Measurements from ENCODE around the gene LEFTY2.
A peak's percentile ranks its signal among the peaks of the same experiment; 100 is the strongest.
"Not testable (repeated sequence)": the region's sequence is repeated elsewhere in the genome, so short reads cannot be mapped to it uniquely, and the experiment has no call there.

LEFTY2 gene

DNA sequence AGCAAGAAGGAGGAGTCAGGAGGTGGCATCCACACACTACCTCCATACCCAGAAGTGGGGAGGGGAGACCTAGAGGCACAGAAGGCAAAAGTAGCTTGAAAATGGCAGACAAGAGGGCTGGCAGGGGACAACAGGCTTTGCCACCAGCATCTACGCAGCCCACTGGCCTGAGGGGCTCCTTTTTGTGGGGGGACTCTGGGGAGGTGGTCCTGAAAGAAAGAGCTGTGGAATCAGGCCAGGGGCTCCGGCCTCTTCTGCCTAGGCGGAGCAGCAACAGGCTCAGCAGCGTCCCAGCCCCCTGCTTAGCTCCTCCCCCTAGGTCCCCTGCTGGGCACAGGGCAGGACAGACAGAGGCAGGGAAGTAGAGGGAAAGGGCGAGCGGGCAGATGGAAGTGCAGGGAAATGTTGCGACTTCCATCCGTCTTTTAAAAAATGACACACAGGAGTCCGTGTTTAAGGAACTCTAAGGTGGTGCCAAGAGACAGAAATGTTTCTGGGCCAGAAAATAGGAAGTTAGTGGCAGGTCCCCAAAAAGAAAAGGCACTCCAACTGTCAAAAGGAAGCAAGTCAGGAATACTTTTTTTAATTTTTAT lies 10.0 kb upstream of the LEFTY2 start:
- no peak for DNase-seq

DNA sequence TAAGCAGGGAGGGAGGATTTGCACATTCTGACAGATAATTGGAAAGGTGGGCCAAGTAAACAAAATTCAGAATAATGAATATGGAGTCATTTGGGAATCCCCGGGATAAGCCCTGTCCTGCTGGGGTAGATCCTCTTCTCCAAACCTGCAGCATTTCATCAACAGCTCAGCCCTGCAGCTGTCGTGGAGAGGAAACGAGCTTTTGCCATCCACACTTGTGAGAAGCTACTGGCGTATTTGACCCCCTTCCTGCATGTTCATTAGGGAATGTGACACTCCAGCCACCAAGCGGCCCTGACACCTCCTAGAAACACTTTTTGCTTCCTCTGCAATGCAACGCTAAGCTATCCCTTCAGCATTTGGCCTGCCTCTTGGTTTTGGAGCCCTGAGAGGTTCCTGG lies 8.0 kb upstream of the LEFTY2 start:
- DNase-seq: no peak

DNA sequence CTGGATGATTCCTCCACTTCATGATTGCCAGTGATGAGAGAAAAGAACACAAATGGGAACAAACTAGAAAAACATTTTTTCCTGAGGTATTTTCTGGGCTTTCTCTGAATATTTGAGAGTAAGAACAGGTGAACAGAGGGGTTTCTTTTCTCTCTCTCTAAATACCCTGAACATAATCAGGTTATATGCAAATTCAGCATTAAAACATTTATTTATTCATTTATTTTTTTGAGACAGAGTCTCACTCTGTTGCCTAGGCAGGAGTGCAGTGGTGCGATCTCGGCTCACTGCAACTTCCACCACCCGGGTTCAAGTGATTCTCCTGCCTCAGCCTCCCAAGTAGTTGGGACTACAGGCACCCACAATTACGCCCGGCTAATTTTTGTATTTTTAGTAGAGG lies 5.8 kb upstream of the LEFTY2 start:
- DNase-seq: no peak

DNA sequence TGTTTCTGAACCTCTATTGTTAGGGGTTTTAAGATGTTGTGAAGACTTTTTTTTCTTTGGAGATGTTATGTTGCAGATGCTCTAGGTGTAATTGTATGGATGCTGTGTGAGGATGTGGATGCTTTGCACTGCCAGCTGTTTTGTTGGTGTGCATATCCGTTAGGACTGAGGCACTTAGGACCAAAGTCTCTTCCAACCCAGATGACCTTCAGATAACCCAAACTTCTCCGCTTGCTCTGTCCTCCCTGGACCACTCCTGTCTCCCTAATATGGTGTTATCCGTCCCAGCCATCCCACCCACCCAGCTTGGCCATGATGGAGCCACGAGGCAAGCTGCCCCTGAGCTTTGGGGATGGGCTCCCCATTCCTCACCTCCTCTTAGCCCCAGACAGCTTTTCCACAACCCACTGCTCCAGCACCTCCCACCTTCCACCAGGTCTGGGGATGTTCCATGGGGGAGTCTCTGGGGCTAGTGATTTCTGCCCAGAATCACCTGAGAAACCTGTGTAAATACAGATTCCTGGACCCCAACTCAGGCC lies 5.1 kb upstream of the LEFTY2 start:
- DNase-seq: no peak

DNA sequence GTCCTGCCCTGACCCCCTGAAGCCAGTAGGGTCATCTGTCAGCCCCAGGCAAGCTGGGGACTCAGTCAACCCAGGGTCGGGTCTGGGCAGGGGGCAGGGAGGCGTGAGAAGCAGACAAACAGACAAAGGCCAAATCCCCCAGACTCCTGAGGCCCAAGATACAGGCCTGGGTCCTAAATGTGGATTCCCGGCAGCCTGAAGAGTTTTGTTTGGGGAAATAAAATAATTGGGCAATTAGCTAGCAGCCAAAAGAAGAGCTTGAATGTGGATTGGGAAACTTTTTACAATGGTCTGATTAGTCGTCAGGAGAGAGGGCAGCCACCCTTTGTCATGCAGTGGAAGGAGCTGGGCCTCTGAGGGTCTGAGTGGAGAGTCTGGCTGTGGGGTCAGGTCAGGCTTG lies 4.5 kb upstream of the LEFTY2 start:
- DNase-seq: no peak

DNA sequence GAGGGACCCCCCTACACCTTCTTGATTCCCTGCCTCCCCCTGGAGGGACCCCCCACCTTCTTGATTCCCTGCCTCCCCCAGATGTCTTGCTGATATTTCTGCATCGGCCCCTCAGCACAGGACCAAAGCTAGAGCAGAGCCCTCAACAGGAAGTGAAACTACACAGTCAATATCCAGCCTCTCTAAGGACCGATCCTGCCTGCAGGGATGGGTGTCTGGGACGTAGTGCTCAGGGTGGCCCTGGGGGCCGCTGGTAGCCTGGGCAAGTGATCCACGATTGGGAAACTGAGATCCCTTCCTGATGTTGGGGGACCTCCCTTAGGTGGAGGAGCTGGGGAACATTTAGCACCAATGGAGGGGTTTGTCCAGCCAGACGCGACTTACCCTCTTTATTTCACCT lies 3.9 kb upstream of the LEFTY2 start:
- DNase-seq: peak in 1 of 5 experiments; percentile 31

DNA sequence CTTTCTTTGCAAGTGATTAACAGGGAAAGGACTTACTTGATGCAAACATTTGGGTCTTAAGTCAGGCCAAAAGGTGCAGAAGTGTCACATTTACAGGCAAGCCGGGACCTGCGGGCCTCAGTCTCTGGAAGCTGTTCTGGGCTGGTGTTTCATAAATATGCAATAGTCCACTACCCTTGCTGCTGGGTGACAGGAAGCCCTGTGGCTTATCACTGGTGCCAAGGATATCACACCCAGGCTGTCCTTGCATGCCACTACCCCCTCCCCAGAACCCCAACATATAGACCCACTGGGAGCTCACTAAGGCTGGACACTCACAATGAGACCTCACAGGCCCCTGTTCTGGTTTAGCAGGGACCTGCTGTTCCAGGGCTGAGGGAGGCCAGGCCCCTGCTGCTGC lies 3.4 kb upstream of the LEFTY2 start:
- DNase-seq: no peak

DNA sequence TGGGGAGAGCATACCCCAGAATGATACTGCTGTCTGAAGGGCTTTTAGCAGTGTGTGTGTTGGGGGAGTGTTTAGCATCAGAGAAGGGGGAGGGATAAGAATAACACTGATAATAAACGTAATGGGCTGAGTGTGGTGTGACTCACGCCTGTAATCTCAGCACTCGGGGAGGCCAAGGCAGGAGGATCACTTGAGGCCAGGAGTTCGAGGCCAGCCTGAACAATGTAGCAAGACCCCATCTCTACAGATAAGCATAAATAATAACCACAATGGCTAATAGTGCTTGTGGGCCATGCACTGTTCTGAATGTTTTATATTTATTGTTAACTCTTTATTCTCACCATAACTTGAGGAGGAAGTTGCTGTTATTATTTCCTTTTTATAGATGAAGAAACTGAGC lies 2.6 kb upstream of the LEFTY2 start:
- no peak for DNase-seq

DNA sequence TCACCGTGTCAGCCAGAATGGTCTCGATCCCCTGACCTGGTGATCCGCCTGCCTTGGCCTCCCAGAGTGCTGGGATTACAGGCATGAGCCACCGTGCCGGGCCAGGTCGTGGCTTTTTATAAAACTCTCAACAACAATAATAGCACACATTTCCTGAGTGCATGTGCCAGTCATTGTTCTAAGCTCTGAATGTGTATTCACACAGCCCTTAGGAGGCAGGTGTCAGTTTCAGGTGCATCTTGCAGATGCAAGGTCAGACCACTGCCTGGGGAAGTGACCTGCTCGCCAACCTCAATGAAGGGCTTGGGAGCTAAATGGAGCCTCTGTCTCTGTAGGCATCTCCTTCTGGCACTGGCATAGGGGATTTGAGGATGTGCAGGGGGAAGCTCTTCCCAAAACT lies 1.6 kb upstream of the LEFTY2 start:
- DNase-seq: no peak

DNA sequence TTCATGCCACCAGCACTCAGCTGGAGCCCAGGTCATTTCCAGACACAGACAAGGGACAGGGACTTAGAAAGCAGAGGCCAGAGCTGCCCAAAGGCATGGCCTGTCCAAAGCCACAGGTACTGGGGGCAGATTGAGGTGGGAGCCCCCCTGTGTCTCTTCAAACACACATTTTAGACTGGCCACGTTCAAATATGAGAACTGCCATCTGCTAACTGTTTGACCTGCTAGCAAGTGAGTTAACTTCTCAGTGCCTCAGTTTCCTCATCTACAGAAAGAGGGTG lies 862 bp upstream of the LEFTY2 start:
- DNase-seq: no peak

DNA sequence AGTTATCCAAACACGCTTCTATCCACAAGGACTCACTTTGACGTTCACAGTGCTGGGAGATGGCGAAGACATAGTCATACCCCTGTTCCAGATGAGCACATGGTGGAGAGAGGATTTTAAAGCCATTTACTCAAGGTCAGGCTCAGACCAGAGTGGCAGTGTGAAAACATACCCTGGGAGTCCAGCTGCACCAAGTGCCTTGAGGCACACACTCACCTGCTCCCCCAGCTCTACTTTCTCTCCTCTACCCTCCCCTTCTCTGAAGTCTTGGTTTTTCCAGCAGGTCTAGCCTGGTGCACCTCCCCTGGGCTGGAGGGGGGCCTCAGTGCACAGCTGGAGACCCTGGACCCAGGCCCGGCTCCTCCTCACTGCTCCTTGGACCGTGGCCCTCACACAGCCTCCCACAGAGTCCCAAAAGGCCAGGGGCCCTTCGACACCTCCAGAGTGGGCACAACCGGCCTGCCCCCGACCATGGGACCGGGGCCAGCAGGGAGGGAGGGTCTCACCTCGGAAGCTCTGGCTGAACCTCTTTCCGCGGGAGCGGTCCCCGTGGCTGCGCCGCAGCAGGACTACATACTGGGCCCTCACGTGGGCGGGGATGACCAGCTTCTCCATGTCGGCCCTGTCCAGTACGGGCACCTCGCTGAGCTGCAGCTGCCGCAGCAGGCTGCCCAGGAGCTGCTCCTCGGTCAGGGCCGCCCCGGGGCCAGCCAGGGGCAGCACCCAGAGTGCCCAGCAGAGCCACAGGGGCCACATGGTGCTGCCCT lies 452 bp downstream of the LEFTY2 start:
- no peak for DNase-seq

DNA sequence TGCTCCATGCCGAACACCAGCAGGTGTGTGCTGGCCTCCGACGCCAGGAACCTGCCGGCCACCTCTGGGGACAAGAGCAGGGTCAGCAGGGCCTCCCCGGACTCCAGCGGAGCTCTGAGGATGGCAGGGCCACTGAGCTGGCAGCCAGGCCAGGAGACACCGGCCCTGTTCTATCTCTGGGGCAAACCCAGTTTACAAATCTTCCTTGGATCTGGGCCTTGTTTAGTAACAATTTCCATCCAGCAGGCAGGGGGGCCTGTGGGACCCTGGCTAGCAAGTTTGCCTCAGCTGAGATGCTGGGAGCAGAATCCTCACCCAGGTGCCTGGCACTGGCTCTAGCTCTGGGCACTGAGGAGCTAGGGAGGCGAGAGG lies 1.1 kb downstream of the LEFTY2 start:
- not testable (repeated sequence) for DNase-seq

DNA sequence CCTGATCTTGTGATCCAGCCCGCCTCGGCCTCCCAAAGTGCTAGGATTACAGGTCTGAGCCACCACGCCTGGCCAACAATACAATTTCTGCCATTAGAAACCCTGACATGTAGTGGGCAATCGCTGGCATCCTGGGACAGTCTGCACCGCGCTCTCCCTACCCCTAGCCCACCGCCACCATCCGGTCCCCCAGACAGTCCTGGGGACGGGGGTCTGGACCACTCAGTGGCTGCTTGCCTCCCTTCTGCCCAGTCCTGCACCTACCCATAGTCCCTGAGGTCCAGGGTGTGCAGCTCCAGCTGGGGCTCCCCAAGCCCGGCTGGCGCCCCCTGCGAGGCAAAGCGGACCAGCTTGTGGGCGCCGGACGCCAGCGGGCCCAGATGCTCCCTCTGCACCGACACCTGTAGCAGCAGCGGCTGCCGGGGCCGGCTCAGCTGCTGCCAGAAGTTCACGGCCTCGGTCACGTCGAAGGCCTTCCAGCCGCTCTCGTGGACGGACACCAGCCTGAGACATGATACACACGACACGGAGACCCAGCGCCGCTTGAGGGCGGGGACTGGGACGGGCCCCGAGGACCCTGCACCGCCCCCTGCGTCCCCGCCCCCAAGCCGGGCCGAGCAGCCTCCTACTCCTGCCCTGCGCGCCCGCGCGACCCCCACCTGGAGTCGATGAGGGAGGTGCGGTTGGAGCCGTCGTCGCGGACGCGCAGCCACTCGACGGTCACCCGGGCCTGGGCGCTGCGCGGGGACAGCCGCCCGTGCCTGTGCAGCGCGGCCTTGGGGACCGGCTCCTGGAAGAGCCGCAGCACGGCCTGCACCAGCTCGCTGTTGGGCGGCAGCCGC lies 1.7 kb downstream of the LEFTY2 start:
- not testable (repeated sequence) for DNase-seq

DNA sequence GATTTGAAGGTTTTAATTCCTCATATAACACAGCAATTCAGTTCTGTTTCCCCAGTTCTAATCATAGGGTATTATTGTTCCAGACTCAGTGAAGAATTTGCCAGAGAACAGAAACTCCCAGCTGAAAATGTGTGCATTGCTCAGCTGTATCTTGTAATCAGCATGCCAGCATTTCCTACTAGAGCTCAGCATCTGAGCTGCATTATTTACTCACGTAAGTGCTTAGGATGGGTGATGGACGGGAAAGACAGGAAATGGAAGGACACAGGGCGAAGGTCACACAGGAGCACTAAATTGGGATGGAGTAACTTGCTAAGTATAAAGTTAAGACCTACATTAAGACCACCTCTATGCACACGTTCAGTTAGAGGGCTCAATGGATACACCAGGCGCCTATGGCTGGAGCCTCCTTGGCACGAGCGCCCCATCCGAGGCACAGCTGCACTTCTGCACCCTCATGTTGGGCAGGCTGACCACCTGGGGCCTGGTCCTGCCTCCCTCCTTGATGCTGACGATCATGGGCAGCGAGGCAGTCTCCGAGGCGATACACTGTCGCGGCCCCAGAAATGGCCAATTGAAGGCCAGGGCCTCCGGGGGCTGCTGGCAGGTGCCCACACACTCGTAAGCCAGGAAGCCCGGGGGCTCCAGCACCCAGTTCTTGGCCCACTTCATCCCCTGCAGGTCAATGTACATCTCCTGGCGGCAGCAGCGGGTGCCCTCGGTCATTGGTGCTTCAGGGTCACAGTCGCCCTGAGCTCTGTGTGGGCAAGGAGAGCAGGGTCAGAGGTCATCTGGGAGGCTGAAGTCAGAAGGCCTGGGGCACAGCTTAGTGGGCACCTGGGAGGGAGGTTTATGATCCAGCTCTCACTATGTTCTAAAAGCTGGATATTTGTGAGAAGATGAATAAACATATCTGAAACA lies 3.7 kb downstream of the LEFTY2 start:
- no peak for DNase-seq

DNA sequence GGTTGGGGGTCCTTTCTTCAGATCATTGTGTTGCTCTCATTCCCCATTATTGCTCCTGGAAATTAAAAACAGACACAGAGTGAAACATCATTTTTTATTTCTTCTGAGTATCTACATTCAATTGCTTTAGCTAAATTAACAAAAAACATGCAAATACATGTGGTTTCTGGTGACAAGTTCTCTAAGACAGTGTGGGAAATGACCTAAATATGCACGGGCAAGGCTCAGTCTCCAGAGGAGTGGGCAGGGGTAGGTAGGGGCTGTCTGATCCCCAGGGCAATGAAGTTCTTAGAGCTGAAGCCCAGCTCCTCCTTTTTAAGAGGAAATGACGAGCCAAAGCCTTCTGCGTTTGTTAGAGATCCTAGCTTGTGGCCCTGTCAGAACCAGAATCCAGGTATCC lies 4.5 kb downstream of the LEFTY2 start:
- no peak for DNase-seq

DNA sequence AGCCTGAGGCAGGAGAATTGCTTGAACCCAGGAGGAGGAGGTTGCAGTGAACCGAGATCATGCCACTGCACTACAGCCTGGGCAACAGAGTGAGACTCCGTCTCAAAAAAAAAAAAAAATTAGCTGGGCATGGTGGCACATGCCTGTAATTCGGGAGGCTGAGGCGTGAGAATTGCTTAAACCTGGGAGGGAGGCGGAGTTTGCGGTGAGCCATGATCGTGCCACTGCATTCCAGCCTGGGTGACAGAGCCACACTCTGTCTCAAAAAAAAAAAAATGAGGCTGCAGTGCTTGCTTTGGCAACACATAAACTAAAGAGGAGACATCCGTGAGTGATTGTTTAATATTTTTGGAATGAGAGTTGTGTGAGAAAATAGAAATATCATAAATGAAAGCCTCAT lies 4.9 kb downstream of the LEFTY2 start:
- DNase-seq: not testable (repeated sequence)

DNA sequence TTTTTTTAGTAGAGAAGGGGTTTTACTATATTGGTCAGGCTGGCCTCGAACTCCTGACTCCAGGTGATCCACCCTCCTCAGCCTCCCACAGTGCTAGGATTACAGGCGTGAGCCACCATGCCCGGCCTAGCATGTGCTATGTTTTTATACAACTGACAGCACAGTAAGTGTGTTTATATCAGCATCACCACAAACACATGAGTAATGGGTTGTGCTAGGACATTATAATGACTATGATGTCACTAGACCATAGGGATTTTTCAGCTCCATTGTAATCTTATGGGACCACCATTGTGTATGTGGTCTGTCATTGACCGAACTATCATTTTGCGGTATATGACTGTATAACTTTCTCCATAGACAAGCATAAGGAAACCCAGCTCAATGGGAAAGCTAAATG lies 6.3 kb downstream of the LEFTY2 start:
- no peak for DNase-seq

DNA sequence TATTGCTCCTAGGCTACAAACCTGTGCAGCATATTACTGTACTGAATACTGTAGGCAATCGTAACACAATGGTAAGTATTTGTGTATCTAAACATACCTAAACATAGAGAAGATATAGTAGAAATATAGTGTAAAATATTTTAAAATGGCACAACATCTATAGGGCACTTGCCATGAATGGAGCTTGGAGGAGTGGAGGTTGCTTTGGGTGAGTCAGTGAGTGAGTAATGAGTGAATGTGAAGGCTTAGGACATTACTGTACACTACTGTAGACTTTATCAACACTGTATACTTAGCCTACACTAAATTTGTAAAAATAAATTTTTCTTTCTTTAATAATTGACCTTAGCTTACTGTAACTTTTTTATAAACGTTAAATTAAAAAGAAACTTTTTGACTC lies 7.9 kb downstream of the LEFTY2 start:
- DNase-seq: no peak

DNA sequence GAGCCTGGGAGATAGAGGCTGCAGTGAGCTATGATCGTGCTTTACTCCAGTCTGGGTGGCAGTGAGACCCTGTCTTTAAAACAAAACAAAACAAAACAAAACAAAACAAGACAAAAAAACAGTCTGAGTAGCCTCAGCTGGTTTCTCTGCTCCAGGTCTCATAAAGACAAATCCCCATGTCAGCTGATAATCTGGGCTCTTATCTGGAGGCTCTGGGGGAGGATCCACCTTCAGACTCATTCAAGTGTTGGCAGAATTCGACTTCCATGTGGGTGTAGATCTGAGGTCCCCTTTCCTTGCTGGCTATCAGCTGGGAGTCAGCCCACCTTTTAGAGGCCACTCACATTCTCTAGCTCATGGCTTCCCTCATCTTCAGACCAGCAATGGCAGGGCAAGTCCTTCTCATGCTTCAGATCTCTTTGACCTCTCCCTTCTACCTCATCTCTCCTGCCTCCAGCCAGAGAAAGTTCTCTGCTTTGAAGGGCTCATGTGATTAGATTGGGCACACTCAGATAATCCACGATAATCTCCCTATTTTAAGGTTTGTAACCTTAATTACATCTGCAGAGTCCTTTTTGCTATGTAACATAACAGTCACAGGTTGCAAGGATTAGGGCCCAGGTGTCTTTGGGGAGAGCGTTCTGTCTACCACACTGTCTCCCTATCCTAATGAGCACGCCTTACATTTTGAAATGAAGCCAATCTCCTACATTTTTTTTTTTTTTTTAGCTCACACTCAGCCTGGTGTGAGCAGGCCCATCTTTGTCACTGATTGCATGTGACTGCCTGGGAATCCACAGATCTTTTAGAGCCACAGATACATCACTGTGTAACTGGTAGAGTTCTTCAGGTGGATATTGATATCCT lies 9.5 kb downstream of the LEFTY2 start:
- DNase-seq: no peak

DNA sequence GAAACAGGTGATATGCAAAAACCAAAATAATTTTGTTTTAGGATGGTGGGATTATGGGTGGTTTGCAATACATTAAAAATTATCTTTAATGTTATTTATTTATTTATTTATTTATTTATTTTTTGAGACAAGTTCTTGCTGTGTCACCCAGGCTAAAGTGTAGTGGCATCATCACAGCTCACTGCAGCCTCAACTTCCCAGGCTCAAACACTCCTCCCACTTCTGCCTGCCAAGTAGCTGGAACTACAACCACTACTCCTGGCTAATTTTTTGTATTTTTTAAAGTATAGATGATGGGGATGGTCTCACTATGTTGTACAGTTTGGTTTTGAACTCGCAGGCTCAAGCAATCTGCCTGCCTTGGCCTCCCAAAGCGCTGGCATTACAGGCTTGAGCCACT lies 10.5 kb downstream of the LEFTY2 start:
- DNase-seq: no peak

DNA sequence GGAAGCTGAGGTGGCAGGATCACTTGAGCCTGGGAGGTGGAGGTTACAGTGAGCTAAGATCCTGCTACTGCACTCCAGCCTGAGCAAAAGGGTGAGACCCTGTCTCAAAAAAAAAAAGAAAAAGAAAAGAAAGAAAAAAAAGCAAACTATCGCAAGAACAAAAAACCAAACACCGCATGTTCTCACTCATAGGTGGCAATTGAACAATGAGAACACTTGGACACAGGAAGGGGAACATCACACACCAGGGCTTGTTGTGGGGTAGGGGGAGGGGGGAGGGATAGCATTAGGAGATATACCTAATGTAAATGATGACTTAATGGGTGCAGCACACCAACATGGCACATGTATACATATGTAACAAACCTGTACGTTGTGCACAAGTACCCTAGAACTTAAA lies 11.6 kb downstream of the LEFTY2 start:
- peak in 1 of 5 experiments; percentile 14 for DNase-seq
